A549 (cell line): ENCODE data around the gene TEDDM1. TPM values are rescaled to one million over a fixed set of nuclear protein-coding genes. Genes with fewer than 3 reads are reported as not detected.

ENCODE experiments used
- ATAC-seq, 2 experiments: fragments of 200-7000 bp in 1 of 2; fragments of >200 bp in 1 of 2; cut with Nextera tagmentation in 1 of 2; cut with Tn5 transposase in 1 of 2; 3 replicates each; pipeline versions ENCODE4 v1.8.0 to v1.9.1; 2018 to 2020; ENCODE audit warnings: mild to moderate bottlenecking in 1 of 2, moderate library complexity in 1 of 2
- CTCF ChIA-PET: fragments of 300-600 bp; sonication (Branson Sonifier 250); formaldehyde crosslinking; extraction: SDS; loops from one replicate; lab custom pipeline; 2021; ENCODE audit warnings: antibody characterized with exemption, inconsistent platforms; lab: Yijun Ruan, JAX
- POLR2A ChIA-PET: fragments of 350-600 bp; formaldehyde crosslinking; extraction: SDS; loops from one replicate; lab custom pipeline; 2021; ENCODE audit warnings: antibody characterized with exemption, inconsistent platforms; lab: Yijun Ruan, JAX
- DNase-seq, 2 experiments: peaks; one replicate each; pipeline versions ENCODE4 v3.0.0 to v3.0.0-alpha.2; 2011 to 2016; ENCODE audit warnings: low read depth in 1 of 2, low spot score in 1 of 2
- FAIRE-seq: peaks from 2 replicates; lab custom pipeline; 2011; peaks lifted over from hg19 to GRCh38; lab: Jason Lieb, UNC
- H3K27ac ChIP-seq, 2 experiments: fragments of >200 bp; sonication (Bioruptor Twin); formaldehyde crosslinking; 3 replicates each; pipeline ENCODE4 v1.5.1; 2016 to 2017
- H3K4me1 ChIP-seq: fragments of >200 bp; sonication (Bioruptor Twin); formaldehyde crosslinking; 3 replicates; pipeline ENCODE4 v1.6.1; 2016
- H3K4me2 ChIP-seq: fragments of >200 bp; sonication (Bioruptor Twin); formaldehyde crosslinking; 3 replicates; pipeline ENCODE4 v1.6.1; 2016
- H3K4me3 ChIP-seq: fragments of >200 bp; sonication (Bioruptor Twin); formaldehyde crosslinking; 3 replicates; pipeline ENCODE4 v1.5.1; 2016
- H3K9me3 ChIP-seq: fragments of >200 bp; sonication (Bioruptor Twin); formaldehyde crosslinking; 3 replicates; pipeline ENCODE4 v1.6.1; 2016
- CBX2 ChIP-seq: fragments of 200-600 bp; sonication (generic); IDR thresholded peaks from 2 replicates; pipeline ENCODE4 v1.6.1; 2016; ENCODE audit warnings: low read depth, mild to moderate bottlenecking, borderline replicate concordance
- CBX8 ChIP-seq: fragments of 200-600 bp; sonication (generic); IDR thresholded peaks from 2 replicates; pipeline ENCODE4 v1.6.1; 2016
- HEYL ChIP-seq: fragments of 250-450 bp; sonication (Bioruptor Pico); IDR thresholded peaks from 2 replicates; pipeline ENCODE4 v1.8.0; 2021; ENCODE audit warnings: mild to moderate bottlenecking, moderate library complexity
- JUNB ChIP-seq: fragments of >200 bp; sonication (Bioruptor Twin); formaldehyde crosslinking; IDR thresholded peaks from 2 replicates; pipeline ENCODE4 v1.6.1; 2016
- KDM1A ChIP-seq: fragments of 200-600 bp; sonication (generic); IDR thresholded peaks from 2 replicates; pipeline ENCODE4 v1.6.1; 2016; ENCODE audit warnings: low read depth, mild to moderate bottlenecking
- MYC ChIP-seq: IDR thresholded peaks from 2 replicates; pipeline ENCODE4 v1.6.1; 2012; ENCODE audit warnings: mild to moderate bottlenecking, inconsistent platforms, low read length, improper control_type of control experiment, borderline replicate concordance
- NPAS2 ChIP-seq: fragments of 250-450 bp; sonication (Bioruptor Pico); IDR thresholded peaks from 2 replicates; pipeline ENCODE4 v1.8.0; 2022; ENCODE audit warnings: mild to moderate bottlenecking, moderate library complexity, borderline replicate concordance
- RAD21 ChIP-seq, 2 experiments: fragments of >200 bp in 1 of 2; sonication (Bioruptor Twin) in 1 of 2; formaldehyde crosslinking in 1 of 2; IDR thresholded peaks in 1 of 2; conservative IDR thresholded peaks in 1 of 2; 2 replicates in 1 of 2; 3 replicates in 1 of 2; pipeline ENCODE4 v1.6.1; 2012 to 2018; ENCODE audit warnings: inconsistent platforms in 1 of 2
- RNF2 ChIP-seq: fragments of 200-600 bp; sonication (generic); IDR thresholded peaks from 2 replicates; pipeline ENCODE4 v1.6.1; 2016; ENCODE audit warnings: low read depth, mild to moderate bottlenecking, antibody characterized with exemption, moderate library complexity, borderline replicate concordance
- SREBF2 ChIP-seq: fragments of 450-650 bp; IDR thresholded peaks from 2 replicates; pipeline ENCODE4 v1.6.1; 2014; ENCODE audit warnings: mild to moderate bottlenecking, moderate library complexity
- TFCP2L1 ChIP-seq: fragments of 250-450 bp; sonication (Bioruptor Pico); IDR thresholded peaks from 2 replicates; pipeline ENCODE4 v1.5.0; 2021; ENCODE audit warnings: mild to moderate bottlenecking
- TP53 ChIP-seq: fragments of 250-450 bp; sonication (Bioruptor Pico); IDR thresholded peaks from 2 replicates; pipeline ENCODE4 v1.5.0; 2021; ENCODE audit warnings: mild to moderate bottlenecking, moderate library complexity
- WGBS: methylation state at CpG from one replicate; pipeline ENCODE4 v1.1.6; 2017; ENCODE audit errors: missing lambda C conversion rate; 5-methylcytosine and 5-hydroxymethylcytosine counted together
- polyA minus RNA-seq: library from RNA; depleted of rRNA, polyadenylated mRNA; stranded (reverse); fragments of >200 nt; gene quantifications from 2 replicates; pipeline ENCODE4 v1.2.3, GENCODE V29; 2011; rRNA and poly(A)+ RNA removed
- polyA plus RNA-seq, 4 experiments: library from polyadenylated mRNA; depleted of rRNA in 3 of 4; stranded (reverse); fragments of >200 nt; fragmentation: RNase III in 1 of 4; extraction: RNeasy Plus Mini Kit Qiagen cat#74134 plus additional on column Dnase treatment in 1 of 4; gene quantifications; 2 replicates in 3 of 4; 3 replicates in 1 of 4; pipeline ENCODE4 v1.2.3, GENCODE V29; 2011 to 2017
- TF ChIP-seq, protein P1 (sequence below): fragments of >200 bp; sonication (Bioruptor Twin); formaldehyde crosslinking; IDR thresholded peaks from 2 replicates; pipeline ENCODE4 v1.6.1; 2016
- TF ChIP-seq, protein P2 (sequence below): IDR thresholded peaks from 2 replicates; pipeline ENCODE4 v1.6.1; 2012; ENCODE audit warnings: low read depth, borderline replicate concordance
- TF ChIP-seq, protein P3 (sequence below): fragments of 200-600 bp; sonication (generic); IDR thresholded peaks from 2 replicates; pipeline ENCODE4 v1.6.1; 2016; ENCODE audit warnings: antibody characterized with exemption, mild to moderate bottlenecking, moderate library complexity
- TF ChIP-seq, protein P4 (sequence below): fragments of 250-450 bp; sonication (Bioruptor Pico); IDR thresholded peaks from 2 replicates; pipeline ENCODE4 v1.5.0; 2021; ENCODE audit warnings: mild to moderate bottlenecking, moderate library complexity, borderline replicate concordance
- TF ChIP-seq, protein P5 (sequence below): fragments of 450-650 bp; IDR thresholded peaks from 2 replicates; pipeline ENCODE4 v1.6.1; 2014; ENCODE audit warnings: antibody characterized with exemption
- TF ChIP-seq, protein P6 (sequence below): fragments of 250-450 bp; sonication (Bioruptor Pico); IDR thresholded peaks from 2 replicates; pipeline ENCODE4 v1.5.0; 2020; ENCODE audit warnings: low read depth, mild to moderate bottlenecking, moderate library complexity

Gene TEDDM1, protein sequence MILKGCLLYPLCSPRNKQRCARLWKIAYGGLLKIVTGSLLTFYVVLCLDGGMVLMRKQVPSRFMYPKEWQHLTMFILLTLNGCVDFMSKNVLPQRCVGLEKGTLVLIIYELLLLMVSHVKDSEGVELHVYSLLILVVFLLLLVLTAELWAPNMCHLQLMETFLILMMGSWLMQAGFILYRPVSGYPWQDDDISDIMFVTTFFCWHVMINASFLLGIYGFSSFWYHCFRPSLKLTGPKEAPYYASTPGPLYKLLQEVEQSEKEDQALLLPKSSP
- polyA plus RNA-seq (2011; rRNA removed) (not detected in 2 replicates), polyA plus RNA-seq (2017; fragmentation: RNase III; extraction: RNeasy Plus Mini Kit Qiagen cat#74134 plus additional on column Dnase treatment) (not detected in 3 replicates), polyA minus RNA-seq (not detected in 2 replicates)
- polyA plus RNA-seq (2012; cell fraction: cytosol; rRNA removed) = not detected in 2 replicates
- not detected in 2 replicates for polyA plus RNA-seq (2012; cell fraction: nucleus; rRNA removed)

DNA sequence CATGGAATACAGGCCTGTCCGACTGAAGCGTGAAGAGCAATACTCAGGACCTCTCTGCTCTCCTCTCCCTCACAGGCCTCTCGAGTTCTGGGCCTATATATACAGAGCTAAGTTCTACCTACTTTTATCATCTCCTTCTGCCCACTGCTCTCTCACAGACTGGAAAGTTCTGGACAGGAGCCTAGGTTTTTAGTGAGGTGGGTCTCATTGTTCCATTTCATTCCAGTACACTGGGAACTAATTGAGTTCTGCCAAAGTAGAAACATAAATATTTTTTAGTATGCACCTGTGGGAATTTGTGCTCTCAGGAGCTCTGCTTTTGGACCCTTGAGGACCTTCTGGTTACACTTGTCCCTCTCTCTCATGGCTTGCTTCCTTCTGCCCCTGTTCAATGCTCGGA lies at the start of gene TEDDM1:
Gene TEDDM1, minus strand, starts transcription at position 101 of the 400 bp plus-strand sequence. CDS start 182 bp downstream, outside the sequence.
- Histone ChIP-seq H3K4me1 (no peaks in the 10 kb centered on the region), H3K4me2 (no peak within 1 kb of the TSS), H3K4me3 (no peak within 1 kb of the TSS), H3K9me3 (0 out of 3 replicates have a peak, but pooled peaks cover 1% of the 10 kb centered on the region), H3K27ac (no peak within 1 kb of the TSS)
- no peak for DNase-seq
- no peak for FAIRE-seq
- ATAC-seq = no peak
- CTCF ChIA-PET = interaction anchor here (1.3 to 10.7 kb wide), 3 partner anchors 255 to 317 kb away, joined by 3 to 194 read pairs (median 4); no protein-coding TSS in a partner anchor
- WGBS = 69% methylated on average over 4 of the region's 4 CpGs
- no peak for TF ChIP-seq SREBF2
- no peak for TF ChIP-seq KDM1A
- TF ChIP-seq NPAS2 (CRISPR knock-in tag) = no peak
- no peak for TF ChIP-seq TP53 (CRISPR knock-in tag)
- no peak for TF ChIP-seq RAD21 (conservative IDR thresholded peaks at IDR 0.05 in 1 of 2, IDR thresholded peaks at IDR 0.05 in 1 of 2)
- no peak for TF ChIP-seq JUNB
- TF ChIP-seq, protein P1, sequence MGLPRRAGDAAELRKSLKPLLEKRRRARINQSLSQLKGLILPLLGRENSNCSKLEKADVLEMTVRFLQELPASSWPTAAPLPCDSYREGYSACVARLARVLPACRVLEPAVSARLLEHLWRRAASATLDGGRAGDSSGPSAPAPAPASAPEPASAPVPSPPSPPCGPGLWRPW = no peak
- TF ChIP-seq TFCP2L1 (CRISPR knock-in tag) = no peak
- TF ChIP-seq, protein P2, sequence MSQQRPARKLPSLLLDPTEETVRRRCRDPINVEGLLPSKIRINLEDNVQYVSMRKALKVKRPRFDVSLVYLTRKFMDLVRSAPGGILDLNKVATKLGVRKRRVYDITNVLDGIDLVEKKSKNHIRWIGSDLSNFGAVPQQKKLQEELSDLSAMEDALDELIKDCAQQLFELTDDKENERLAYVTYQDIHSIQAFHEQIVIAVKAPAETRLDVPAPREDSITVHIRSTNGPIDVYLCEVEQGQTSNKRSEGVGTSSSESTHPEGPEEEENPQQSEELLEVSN = no peak
- TF ChIP-seq, protein P3, sequence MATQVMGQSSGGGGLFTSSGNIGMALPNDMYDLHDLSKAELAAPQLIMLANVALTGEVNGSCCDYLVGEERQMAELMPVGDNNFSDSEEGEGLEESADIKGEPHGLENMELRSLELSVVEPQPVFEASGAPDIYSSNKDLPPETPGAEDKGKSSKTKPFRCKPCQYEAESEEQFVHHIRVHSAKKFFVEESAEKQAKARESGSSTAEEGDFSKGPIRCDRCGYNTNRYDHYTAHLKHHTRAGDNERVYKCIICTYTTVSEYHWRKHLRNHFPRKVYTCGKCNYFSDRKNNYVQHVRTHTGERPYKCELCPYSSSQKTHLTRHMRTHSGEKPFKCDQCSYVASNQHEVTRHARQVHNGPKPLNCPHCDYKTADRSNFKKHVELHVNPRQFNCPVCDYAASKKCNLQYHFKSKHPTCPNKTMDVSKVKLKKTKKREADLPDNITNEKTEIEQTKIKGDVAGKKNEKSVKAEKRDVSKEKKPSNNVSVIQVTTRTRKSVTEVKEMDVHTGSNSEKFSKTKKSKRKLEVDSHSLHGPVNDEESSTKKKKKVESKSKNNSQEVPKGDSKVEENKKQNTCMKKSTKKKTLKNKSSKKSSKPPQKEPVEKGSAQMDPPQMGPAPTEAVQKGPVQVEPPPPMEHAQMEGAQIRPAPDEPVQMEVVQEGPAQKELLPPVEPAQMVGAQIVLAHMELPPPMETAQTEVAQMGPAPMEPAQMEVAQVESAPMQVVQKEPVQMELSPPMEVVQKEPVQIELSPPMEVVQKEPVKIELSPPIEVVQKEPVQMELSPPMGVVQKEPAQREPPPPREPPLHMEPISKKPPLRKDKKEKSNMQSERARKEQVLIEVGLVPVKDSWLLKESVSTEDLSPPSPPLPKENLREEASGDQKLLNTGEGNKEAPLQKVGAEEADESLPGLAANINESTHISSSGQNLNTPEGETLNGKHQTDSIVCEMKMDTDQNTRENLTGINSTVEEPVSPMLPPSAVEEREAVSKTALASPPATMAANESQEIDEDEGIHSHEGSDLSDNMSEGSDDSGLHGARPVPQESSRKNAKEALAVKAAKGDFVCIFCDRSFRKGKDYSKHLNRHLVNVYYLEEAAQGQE = no peak
- TF ChIP-seq, protein P4, sequence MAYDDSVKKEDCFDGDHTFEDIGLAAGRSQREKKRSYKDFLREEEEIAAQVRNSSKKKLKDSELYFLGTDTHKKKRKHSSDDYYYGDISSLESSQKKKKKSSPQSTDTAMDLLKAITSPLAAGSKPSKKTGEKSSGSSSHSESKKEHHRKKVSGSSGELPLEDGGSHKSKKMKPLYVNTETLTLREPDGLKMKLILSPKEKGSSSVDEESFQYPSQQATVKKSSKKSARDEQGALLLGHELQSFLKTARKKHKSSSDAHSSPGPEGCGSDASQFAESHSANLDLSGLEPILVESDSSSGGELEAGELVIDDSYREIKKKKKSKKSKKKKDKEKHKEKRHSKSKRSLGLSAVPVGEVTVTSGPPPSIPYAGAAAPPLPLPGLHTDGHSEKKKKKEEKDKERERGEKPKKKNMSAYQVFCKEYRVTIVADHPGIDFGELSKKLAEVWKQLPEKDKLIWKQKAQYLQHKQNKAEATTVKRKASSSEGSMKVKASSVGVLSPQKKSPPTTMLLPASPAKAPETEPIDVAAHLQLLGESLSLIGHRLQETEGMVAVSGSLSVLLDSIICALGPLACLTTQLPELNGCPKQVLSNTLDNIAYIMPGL = no peak
- TF ChIP-seq RNF2 = no peak
- TF ChIP-seq HEYL (CRISPR knock-in tag) = no peak
- TF ChIP-seq MYC = no peak
- no peak for TF ChIP-seq CBX8
- POLR2A ChIA-PET = no interaction called here

DNA sequence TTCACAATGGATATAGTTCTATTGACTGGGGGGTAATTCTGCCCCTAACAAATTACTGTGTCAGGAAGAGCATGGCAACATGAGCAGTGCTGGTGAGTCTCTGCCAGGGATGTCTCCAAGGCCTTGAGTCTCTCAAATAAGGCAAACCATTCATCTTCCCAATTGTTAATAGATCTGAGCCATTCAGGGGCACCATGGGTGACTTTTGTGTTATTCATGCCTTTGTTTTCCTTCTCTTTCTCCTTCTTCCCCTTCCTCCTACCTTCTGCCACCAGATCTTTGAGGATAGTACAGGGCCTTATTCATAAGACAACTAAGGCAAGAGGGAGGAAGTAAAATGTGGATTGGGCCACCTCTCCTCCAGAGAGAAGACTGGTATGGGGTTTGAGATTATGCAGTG lies 49.6 kb upstream of the TEDDM1 start, which contains the start of gene RGSL1:
Gene RGSL1, plus strand, starts transcription at position 60 of the 400 bp plus-strand sequence. Its CDS starts 20 bp downstream, at position 80.
- H3K27ac ChIP-seq = no peak within 1 kb of the TSS
- ChIA-PET CTCF (interaction anchor here (1.4 to 2.1 kb wide), 3 partner anchors 54 to 334 kb away, joined by 5 to 6 read pairs (median 5); no protein-coding TSS in a partner anchor), POLR2A (no interaction called here)
- no peak within 1 kb of the TSS for H3K4me2 ChIP-seq
- H3K9me3 ChIP-seq = no peaks in the 10 kb centered on the region
- FAIRE-seq (no peak), ATAC-seq (no peak), DNase-seq (no peak)
- no peaks in the 10 kb centered on the region for H3K4me1 ChIP-seq
- TF ChIP-seq, protein P5, sequence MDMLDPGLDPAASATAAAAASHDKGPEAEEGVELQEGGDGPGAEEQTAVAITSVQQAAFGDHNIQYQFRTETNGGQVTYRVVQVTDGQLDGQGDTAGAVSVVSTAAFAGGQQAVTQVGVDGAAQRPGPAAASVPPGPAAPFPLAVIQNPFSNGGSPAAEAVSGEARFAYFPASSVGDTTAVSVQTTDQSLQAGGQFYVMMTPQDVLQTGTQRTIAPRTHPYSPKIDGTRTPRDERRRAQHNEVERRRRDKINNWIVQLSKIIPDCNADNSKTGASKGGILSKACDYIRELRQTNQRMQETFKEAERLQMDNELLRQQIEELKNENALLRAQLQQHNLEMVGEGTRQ = no peak
- TF ChIP-seq TFCP2L1 (CRISPR knock-in tag) (no peak), CBX2 (no peak)
- TF ChIP-seq, protein P6, sequence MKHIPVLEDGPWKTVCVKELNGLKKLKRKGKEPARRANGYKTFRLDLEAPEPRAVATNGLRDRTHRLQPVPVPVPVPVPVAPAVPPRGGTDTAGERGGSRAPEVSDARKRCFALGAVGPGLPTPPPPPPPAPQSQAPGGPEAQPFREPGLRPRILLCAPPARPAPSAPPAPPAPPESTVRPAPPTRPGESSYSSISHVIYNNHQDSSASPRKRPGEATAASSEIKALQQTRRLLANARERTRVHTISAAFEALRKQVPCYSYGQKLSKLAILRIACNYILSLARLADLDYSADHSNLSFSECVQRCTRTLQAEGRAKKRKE (CRISPR knock-in tag) = no peak
- H3K4me3 ChIP-seq = no peak within 1 kb of the TSS
